ENCODE data around the gene DNASE1L2.

Gene DNASE1L2

GRCh38 chr16:2278956-2279800 lies 42.9 kb downstream of the DNASE1L2 start:
- in situ Hi-C loops (cut with MboI; ENCODE audit: low sequenced_read_pairs, unreplicated experiment), result no loop called here
- no peak for DNase-seq (ENCODE audit: low spot score)
- TF ChIP-seq CTCF (IDR thresholded peaks at IDR 0.05; ENCODE audit: borderline replicate concordance, control extremely low read depth, extremely low read depth, insufficient read depth, missing control alignments), result no peak

DNA sequence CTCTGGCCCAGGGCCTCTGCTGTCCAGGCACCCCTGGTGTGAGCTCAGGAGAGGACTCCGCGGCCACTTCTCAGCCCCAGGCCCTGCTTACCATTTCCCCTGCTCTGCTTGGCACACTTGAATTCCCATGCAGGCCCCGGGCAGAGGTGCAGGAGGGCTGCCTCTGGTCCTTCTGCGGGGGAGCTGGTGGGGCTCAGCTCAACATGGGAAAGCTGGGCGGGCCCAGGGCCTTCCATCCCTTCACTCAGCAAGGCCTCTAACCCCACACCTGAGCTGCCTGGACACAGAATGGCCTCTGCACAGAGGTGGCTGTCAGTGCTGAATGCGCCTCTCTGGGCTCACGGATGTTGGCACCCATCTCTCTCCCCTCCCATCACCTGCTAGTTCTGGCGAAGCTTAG lies 44.2 kb downstream of the DNASE1L2 start:
- in situ Hi-C loops (cut with MboI; ENCODE audit: low sequenced_read_pairs, unreplicated experiment), result no loop called here
- DNase-seq (ENCODE audit: low spot score), result no peak
- TF ChIP-seq CTCF (IDR thresholded peaks at IDR 0.05; ENCODE audit: borderline replicate concordance, control extremely low read depth, extremely low read depth, insufficient read depth, missing control alignments), result no peak

- no peak for DNase-seq (ENCODE audit: low spot score)
- in situ Hi-C loops (cut with MboI; ENCODE audit: low sequenced_read_pairs, unreplicated experiment), result no loop called here
- no peak for TF ChIP-seq CTCF (IDR thresholded peaks at IDR 0.05; ENCODE audit: borderline replicate concordance, control extremely low read depth, extremely low read depth, insufficient read depth, missing control alignments)
Observed at GRCh38 chr16:2280981-2281542, 44.8 kb downstream of the DNASE1L2 start.

GRCh38 chr16:2282262-2282661 lies 46.0 kb downstream of the DNASE1L2 start:
- DNase-seq (ENCODE audit: low spot score), result no peak
- in situ Hi-C loops (cut with MboI; ENCODE audit: low sequenced_read_pairs, unreplicated experiment), result no loop called here

DNA sequence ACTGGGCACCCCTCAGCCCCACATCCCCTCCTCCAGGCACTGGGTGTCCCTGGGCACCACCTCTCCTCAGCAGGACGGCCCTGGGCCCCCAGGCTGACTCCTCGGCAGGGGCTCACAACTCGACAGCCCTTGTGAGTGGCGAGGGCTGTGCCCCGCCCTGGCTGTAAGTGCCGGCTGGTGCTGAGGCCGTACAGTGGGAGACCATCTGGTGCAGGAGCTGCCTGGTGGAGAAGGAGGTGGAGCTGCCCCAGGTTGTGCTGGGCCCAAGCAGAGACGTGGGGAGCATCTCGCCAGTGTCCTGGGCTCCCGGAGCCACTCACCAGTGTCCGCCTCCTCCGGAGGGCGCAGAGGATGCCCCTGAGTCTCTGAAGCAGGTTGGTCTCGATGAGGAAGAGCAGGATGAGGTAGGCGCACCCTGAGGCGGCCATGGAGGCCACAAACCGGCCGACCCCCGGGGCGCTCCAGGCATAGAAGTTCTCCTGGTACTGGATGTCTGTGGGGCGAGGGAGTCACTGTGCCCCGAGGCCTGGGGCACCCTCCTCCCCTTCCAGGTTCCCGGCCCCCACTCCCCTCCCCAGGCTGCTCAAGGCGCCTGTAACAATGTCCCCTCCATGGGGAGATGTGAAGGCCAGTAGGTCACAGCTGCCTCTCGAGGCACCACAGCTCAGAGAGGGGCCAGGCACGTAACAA lies 46.8 kb downstream of the DNASE1L2 start:
- no peak for TF ChIP-seq CTCF (IDR thresholded peaks at IDR 0.05; ENCODE audit: borderline replicate concordance, control extremely low read depth, extremely low read depth, insufficient read depth, missing control alignments)
- no peak for DNase-seq (ENCODE audit: low spot score)
- in situ Hi-C loops (cut with MboI; ENCODE audit: low sequenced_read_pairs, unreplicated experiment), result no loop called here

More at GRCh38 chr16:2282262-2282661, 46.0 kb downstream of the DNASE1L2 start:
- no peak for TF ChIP-seq CTCF (IDR thresholded peaks at IDR 0.05; ENCODE audit: borderline replicate concordance, control extremely low read depth, extremely low read depth, insufficient read depth, missing control alignments)

DNA sequence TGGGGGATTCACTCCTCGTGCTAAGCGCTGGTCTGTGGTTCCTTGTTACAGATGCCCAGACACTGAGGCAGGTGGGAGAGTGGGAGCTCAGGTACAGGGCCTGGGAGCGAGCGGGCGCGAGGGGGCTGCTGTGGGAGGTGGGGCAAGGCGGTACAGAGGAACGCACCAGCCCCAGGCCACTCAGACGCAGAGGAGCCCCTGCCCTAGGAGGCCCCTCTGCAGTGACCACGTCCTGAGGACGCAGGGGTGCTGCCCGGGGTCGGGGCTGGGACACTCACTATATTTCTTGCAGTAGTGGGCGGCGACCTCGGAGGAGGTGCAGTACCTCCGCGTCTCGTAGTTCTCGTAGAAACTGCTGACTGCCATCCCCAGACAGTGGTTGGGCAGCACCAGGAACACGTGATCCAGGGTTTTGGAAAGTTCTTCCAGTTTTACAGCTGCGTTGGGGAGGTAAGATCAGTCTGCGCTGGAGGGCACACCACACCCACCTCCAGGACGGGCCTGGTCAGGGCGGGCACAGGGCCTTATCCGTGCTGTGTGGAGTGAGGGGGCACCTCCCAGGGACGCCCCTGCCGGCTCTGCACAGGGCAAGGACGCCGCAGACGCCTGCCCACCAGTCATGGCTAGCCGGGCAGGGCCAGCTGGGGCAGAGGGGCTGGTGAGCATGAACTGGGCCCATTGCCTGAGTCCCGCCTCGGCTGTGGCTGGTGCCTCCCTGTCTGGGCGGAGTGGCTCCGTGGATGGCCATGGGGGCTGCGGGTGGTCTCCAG lies 47.9 kb downstream of the DNASE1L2 start:
- DNase-seq (ENCODE audit: low spot score), result no peak
- TF ChIP-seq CTCF (IDR thresholded peaks at IDR 0.05; ENCODE audit: borderline replicate concordance, control extremely low read depth, extremely low read depth, insufficient read depth, missing control alignments), result no peak
- in situ Hi-C loops (cut with MboI; ENCODE audit: low sequenced_read_pairs, unreplicated experiment), result no loop called here
